B cell (primary cell): ENCODE measurements around the gene CAMK1D.

Source experiments
- CTCF ChIP-seq: fragments of 200-600 bp; IDR thresholded peaks from one replicate; pipeline ENCODE4 v1.8.0; 2022; ENCODE audit warnings: antibody characterized with exemption, mild to moderate bottlenecking
- EZH2 ChIP-seq: IDR thresholded peaks from 2 replicates; pipeline ENCODE4 v1.6.1; 2012; ENCODE audit warnings: borderline replicate concordance, low read depth, mild to moderate bottlenecking, moderate library complexity, low read length; ENCODE audit not compliant: insufficient read depth, poor library complexity, severe bottlenecking

- TF ChIP-seq CTCF (no peak), EZH2 (no peak)
Measured at GRCh38 chr10:12438919-12439692, 89.8 kb downstream of the CAMK1D start.
